Activated CD8-positive, alpha-beta memory T cell treated with anti-CD3 and anti-CD28 coated beads for 1 hour (primary cell): ENCODE data around the gene VPS8.

Experiments
- DNase-seq, 2 donors: peaks; one replicate each; pipeline ENCODE4 v3.0.0-alpha.2; 2020; ENCODE audit warnings: low read depth in 1 of 2; ENCODE audit errors: extremely low read depth in 1 of 2

The VPS8 gene

GRCh38 chr3:184784731-184785500 is 27.1 kb upstream of the VPS8 start:
- DNase-seq, result no peak

GRCh38 chr3:184785890-184786279 is 26.1 kb upstream of the VPS8 start:
- no peak for DNase-seq

- DNase-seq, result no peak
Measured at GRCh38 chr3:184786280-184786941, 25.6 kb upstream of the VPS8 start.

DNA sequence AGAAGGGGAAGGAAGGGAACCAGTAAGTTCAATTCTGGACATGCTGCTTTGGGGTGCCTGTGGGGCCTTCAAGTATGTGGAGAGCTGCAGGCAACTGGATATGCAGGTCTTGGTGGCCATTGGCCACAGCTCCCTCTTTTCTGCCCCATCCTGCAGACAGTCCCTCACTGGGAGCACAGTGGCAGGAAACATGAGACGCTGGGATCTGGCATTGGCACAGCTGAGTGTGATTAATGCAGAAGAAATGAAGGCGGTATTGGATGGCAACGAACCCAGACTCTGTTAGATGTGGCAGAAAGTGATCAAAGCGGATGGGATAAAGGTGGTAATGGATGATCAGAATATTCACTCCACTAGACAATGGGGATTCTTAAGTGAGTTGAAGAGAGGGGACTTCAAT is 23.2 kb upstream of the VPS8 start:
- DNase-seq, result no peak

GRCh38 chr3:184789314-184789998 is 22.5 kb upstream of the VPS8 start:
- DNase-seq, result no peak

DNA sequence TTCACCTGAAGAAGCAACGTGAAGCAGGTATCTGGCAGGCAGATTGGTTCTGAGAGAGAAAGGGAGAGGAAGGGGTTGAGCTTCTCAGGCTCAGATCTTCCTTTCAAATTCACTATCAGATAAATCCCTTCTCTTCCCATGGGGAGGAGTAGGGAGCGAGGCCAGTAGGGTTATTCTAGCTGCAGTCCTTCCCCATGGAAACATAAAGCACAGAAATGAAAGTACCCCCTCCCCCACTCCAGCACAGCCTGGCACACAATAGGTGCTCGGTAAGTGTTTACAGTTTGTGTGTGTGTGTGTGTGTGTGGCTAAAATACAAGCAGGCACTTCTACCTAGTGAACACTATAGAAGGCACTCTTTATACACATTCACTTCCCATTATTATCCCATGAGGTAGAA is 20.8 kb upstream of the VPS8 start:
- DNase-seq, result no peak

- no peak for DNase-seq
Measured at GRCh38 chr3:184795522-184796190, 16.3 kb upstream of the VPS8 start.

DNA sequence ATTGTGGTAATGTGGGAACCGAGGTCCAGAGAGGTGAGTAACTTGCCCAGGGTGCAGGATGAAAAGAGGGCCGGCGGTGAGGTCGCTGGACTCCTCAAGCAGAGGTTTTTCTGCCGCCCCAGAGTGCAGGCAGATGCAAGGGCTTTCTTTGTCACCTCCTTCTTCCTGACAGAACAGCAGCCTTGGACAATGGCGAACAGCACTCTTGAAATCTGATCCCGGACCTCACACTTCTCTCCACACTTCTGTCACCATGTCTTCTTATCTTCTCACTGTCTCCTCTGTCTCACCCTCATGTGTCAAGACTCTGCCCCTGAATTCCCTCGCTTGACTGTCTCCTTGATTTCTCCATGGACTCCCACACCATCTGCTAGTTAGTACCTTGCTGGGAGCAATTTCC is 15.4 kb upstream of the VPS8 start:
- DNase-seq, result no peak

GRCh38 chr3:184796954-184797353 is 15.0 kb upstream of the VPS8 start:
- DNase-seq, result no peak

GRCh38 chr3:184798120-184798519 is 13.8 kb upstream of the VPS8 start:
- DNase-seq, result no peak

DNA sequence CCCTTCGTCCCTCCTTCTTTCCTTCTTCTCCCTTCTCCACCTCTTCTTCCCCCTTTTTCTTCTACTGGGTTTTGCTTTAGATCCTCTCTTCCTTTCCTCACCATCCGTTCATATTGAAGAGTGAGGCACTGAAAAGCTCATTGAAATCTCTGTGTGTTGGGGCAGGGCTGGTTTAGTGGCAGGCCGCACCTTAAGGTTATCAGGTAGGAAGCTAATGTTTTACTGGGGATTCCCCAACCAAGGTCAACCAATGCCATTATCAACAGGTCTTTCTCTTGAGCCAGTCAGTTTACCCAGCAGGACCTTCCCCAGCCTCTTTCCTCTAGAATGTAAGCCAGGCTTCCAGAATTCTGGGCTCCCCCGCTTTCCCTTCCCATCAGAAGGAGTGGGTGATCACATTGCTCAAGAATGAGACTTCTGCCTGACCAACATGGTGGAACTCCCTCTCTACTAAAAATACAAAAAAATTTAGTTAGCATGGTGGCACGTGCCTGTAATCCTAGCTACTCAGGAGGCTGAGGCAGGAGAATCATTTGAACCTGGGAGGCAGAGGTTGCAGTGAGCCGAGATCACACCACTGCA is 11.5 kb upstream of the VPS8 start:
- no peak for DNase-seq

DNA sequence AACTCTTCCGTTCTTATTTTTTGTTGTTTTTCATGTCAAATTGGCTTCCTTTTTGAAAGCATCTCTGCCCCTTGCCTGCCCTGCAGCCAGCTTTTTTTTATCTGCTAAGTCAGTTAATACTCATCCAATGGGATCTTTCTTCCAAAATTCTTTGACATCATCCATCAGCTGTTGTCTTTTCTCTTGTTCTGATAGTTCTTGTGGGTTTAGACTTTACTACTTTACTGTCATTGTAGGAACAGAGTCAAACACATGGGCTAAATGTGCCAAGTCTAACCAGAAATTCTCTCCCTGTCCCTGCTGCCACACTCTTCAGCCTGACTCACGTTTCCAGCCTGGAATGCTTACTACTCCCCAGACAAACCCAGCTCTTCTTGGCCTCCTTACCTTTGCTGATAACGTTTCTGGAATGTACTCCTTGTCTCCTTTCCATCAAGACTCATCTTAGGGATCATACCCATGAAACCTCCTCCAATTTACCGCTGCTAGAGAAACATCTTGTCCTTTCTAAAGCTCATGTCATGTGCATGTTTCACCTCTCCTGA is 10.7 kb upstream of the VPS8 start:
- DNase-seq, result no peak

DNA sequence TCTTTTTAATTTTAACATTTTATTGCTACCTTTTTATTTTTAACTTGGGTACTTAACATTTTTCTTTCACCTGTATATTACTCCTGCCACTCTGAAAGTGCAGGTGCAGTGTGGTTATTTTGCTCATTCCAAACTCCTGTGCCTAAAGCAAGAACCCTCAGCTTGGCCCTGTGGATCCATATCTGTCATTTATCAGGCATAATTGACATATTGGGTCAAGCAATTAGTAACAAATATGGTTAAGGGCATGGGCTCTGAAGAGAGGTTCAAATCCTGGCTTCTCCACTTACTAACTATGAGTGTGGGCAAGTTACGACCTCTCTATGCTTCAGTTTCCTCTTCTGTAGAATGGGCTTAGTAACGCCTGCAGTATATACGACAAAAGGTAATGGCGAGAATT is 9.8 kb upstream of the VPS8 start:
- DNase-seq, result no peak

- no peak for DNase-seq
Measured at GRCh38 chr3:184804801-184805200, 7.2 kb upstream of the VPS8 start.

DNA sequence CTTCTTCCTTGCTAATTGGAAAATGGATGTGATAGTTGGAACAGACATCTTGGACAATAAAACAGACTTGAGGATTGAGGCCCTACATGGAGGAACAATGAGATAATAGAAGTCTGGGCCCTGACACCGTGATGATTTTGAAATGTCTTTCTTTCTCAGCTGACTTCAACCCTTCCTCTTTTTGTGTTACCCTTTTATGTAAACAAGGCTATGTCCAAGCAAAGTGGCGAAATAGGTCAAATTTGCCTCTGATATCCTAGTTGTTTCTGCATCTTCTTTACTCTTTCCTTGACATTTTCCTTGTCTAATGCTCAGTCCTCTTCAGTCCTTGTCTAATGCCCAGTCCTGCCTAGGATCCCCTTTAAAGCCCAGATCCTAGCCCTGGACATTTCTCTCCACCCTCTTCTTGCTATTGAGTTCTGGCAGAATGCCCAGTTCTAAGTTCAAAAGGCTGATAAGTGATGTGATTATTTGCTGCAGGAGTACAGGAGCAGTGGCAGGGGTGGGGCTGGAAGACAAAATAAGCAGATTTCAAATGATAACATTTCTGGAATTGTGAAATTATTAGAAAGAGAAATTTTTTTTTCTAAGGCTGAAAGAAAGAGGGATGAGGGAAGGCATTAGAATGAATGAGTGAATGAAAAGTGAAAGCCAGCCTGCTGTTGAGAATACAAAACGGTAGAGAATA is 6.5 kb upstream of the VPS8 start:
- DNase-seq, result no peak

DNA sequence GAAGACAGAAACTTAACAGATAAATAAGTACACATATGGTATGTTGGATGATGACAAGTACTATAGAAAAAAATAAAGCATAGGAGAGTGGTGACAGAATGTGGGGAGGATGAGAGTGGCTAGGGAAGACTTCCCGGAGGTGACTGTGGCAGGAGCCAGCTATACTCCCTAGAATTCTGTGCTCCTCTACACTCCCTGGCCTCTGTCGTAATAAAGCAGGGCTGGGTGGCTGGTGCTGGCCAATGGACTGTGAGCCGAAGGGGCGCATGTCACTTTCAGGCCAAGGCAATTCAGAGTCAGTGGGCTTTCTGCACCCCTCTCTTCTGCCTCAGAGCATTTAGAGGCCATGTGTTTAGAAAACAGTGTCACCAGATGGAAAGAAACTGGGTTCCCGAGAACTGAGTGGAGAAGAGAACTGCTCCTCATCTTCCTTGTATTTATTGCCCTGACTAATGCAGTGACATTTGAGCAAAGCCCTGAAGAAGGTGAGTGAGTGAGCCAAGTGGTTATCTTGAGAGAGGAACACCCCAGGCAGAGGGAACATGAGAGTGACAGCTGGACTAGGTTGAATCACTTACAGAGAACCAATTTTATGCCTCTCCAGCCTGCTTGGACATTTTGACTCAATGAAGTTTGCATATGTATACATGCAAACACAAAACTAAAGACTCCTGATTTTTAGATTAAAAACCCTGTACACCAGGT is 5.2 kb upstream of the VPS8 start:
- DNase-seq, result no peak

GRCh38 chr3:184807549-184807948 is 4.4 kb upstream of the VPS8 start:
- no peak for DNase-seq

- no peak for DNase-seq
Measured at GRCh38 chr3:184808021-184808420, 3.9 kb upstream of the VPS8 start.

DNA sequence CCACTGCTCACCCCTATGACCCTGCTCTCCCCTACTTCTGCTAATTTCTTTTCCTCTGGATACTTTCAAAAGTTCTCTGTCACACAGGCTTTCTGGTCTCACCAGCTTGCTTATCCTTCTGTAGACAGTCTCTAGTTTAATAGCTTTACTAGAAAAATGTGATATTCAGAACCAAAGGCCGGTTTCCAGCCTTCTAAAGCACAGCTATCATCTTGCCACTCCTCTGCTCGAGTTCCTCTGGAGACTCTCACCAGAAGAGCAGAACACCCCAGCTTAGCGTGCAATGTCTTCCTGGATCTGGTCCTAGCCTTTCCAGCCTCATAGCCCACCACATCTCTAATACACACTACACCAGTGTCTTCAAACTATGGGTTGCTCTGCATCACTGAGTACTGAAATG is 1.8 kb upstream of the VPS8 start:
- DNase-seq, result no peak

- no peak for DNase-seq
Measured at GRCh38 chr3:184811034-184811433, 932 bp upstream of the VPS8 start.
